Common myeloid progenitor, CD34-positive (primary cell): ENCODE results near the gene NCOA3.
"Not testable (repeated sequence)": the region's sequence is repeated elsewhere in the genome, so short reads cannot be mapped to it uniquely, and the experiment has no call there.

Source experiments
- CTCF ChIA-PET: fragments of 350-600 bp; sonication (Branson Sonifier 250); formaldehyde crosslinking; loops from one replicate; lab custom pipeline; 2021; ENCODE audit warnings: antibody characterized with exemption; lab: Charles Lee
- POLR2A ChIA-PET: fragments of 350-600 bp; sonication (Branson Sonifier 250); formaldehyde crosslinking; loops from one replicate; lab custom pipeline; 2021; ENCODE audit warnings: antibody characterized with exemption; lab: Charles Lee
- DNase-seq, 3 donors: peaks; one replicate each; pipeline versions ENCODE4 v3.0.0 to v3.0.0-alpha.2; 2013
- H3K27ac ChIP-seq, 2 experiments: 1 replicate in 1 of 2; 2 replicates in 1 of 2; pipeline ENCODE4 v1.7.0; 2013; ENCODE audit warnings: inconsistent platforms in 2 of 2, low read length in 2 of 2, mild to moderate bottlenecking in 2 of 2, low read depth in 1 of 2, moderate library complexity in 1 of 2; ENCODE audit not compliant: severe bottlenecking in 2 of 2, insufficient read depth in 1 of 2, poor library complexity in 1 of 2
- H3K27me3 ChIP-seq, 5 experiments: replicated peaks in 2 of 5; 1 replicate in 3 of 5; 2 replicates in 2 of 5; pipeline versions ENCODE4 v1.6.1 to v1.7.0; 2013; ENCODE audit warnings: low read length in 4 of 5, mild to moderate bottlenecking in 2 of 5, moderate library complexity in 2 of 5, inconsistent platforms in 1 of 5; ENCODE audit not compliant: insufficient read depth in 5 of 5, control insufficient read depth in 4 of 5
- H3K36me3 ChIP-seq, 4 experiments: 1 replicate in 2 of 4; 2 replicates in 2 of 4; pipeline versions ENCODE4 v1.6.1 to v1.7.0; 2013; ENCODE audit warnings: low read length in 3 of 4, control low read depth in 1 of 4, mild to moderate bottlenecking in 1 of 4; ENCODE audit not compliant: control insufficient read depth in 4 of 4, insufficient read depth in 4 of 4
- H3K4me1 ChIP-seq, 4 experiments: 1 replicate in 3 of 4; 2 replicates in 1 of 4; pipeline versions ENCODE4 v1.6.1 to v1.7.1; 2013; ENCODE audit warnings: low read length in 3 of 4, mild to moderate bottlenecking in 3 of 4, control low read depth in 1 of 4, inconsistent platforms in 1 of 4, moderate library complexity in 1 of 4; ENCODE audit not compliant: control insufficient read depth in 4 of 4, insufficient read depth in 4 of 4; ENCODE audit errors: control extremely low read depth in 1 of 4
- H3K4me3 ChIP-seq, 7 experiments: 1 replicate in 4 of 7; 2 replicates in 3 of 7; pipeline versions ENCODE4 v1.5.1 to v1.7.0; 2013; ENCODE audit warnings: mild to moderate bottlenecking in 7 of 7, low read length in 6 of 7, moderate library complexity in 6 of 7, inconsistent platforms in 2 of 7, low read depth in 2 of 7, control low read depth in 1 of 7; ENCODE audit not compliant: insufficient read depth in 4 of 7, control insufficient read depth in 1 of 7; ENCODE audit errors: extremely low read depth in 1 of 7
- H3K9me3 ChIP-seq, 5 experiments: 1 replicate in 4 of 5; 2 replicates in 1 of 5; pipeline versions ENCODE4 v1.6.1 to v1.7.1; 2013; ENCODE audit warnings: low read length in 4 of 5, mild to moderate bottlenecking in 2 of 5, inconsistent platforms in 1 of 5, low read depth in 1 of 5, moderate library complexity in 1 of 5; ENCODE audit not compliant: control insufficient read depth in 4 of 5, insufficient read depth in 2 of 5; ENCODE audit errors: control extremely low read depth in 1 of 5
- WGBS: methylation state at CpG from one replicate; pipeline ENCODE4 v1.1.5; 2013; ENCODE audit not compliant: insufficient coverage; 5-methylcytosine and 5-hydroxymethylcytosine counted together

Gene NCOA3

GRCh38 chr20:47552996-47553395, 51.3 kb downstream of the NCOA3 start:
- ChIA-PET POLR2A (no interaction called here), CTCF (no interaction called here)
- WGBS = 95% methylated on average over 8 of the region's 9 CpGs
- DNase-seq = no peak
- H3K27ac ChIP-seq = no peak overlapping the region
- peaks cover 0 to 3% (median 0%) of the 10 kb centered on the region in 4 experiments for H3K36me3 ChIP-seq
- no peaks in the 10 kb centered on the region for H3K4me1 ChIP-seq
- H3K9me3 ChIP-seq = peaks cover 0 to 2% (median 0%) of the 10 kb centered on the region in 5 experiments
- H3K4me3 ChIP-seq = no peak overlapping the region
- no peaks in the 10 kb centered on the region for H3K27me3 ChIP-seq

GRCh38 chr20:47553594-47554235, 52.0 kb downstream of the NCOA3 start:
- H3K36me3 ChIP-seq, DNase-seq, CTCF ChIA-PET, H3K27ac ChIP-seq, H3K9me3 ChIP-seq, H3K4me3 ChIP-seq, H3K27me3 ChIP-seq, POLR2A ChIA-PET, H3K4me1 ChIP-seq: not testable (repeated sequence)
- no CpG with 5 or more reads among the region's 8 CpGs for WGBS

- H3K27me3 ChIP-seq, H3K4me3 ChIP-seq, H3K36me3 ChIP-seq, H3K27ac ChIP-seq, H3K9me3 ChIP-seq, POLR2A ChIA-PET, H3K4me1 ChIP-seq, CTCF ChIA-PET, DNase-seq: not testable (repeated sequence)
These were observed 52.6 kb downstream of the NCOA3 start for GRCh38 chr20:47554283-47554682.

- DNase-seq = no peak
- no peak overlapping the region for H3K27ac ChIP-seq
- H3K27me3 ChIP-seq = no peaks in the 10 kb centered on the region
- H3K36me3 ChIP-seq = no peaks in the 10 kb centered on the region
- ChIA-PET POLR2A (no interaction called here), CTCF (interaction anchor here (1.2 kb wide), 1 partner anchor 55 kb away, joined by 3 read pairs; the partner anchor contains the start of gene NCOA3)
- no CpG with 5 or more reads among the region's 2 CpGs for WGBS
- H3K4me1 ChIP-seq = no peaks in the 10 kb centered on the region
- peaks cover 0 to 2% (median 0%) of the 10 kb centered on the region in 5 experiments for H3K9me3 ChIP-seq
- H3K4me3 ChIP-seq = no peak overlapping the region
These were observed 55.5 kb downstream of the NCOA3 start for GRCh38 chr20:47557218-47557617.

GRCh38 chr20:47557791-47558190, 56.1 kb downstream of the NCOA3 start:
- H3K4me3 ChIP-seq = no peak overlapping the region
- 94% methylated on average over 6 of the region's 7 CpGs for WGBS
- ChIA-PET POLR2A (no interaction called here), CTCF (interaction anchor here (1.7 kb wide), 1 partner anchor 63 kb away, joined by 4 read pairs; no protein-coding TSS in a partner anchor)
- DNase-seq = no peak
- no peaks in the 10 kb centered on the region for H3K27me3 ChIP-seq
- H3K4me1 ChIP-seq = no peaks in the 10 kb centered on the region
- H3K36me3 ChIP-seq = no peaks in the 10 kb centered on the region
- H3K9me3 ChIP-seq = peaks cover 0 to 2% (median 0%) of the 10 kb centered on the region in 5 experiments
- no peak overlapping the region for H3K27ac ChIP-seq

- peaks cover 0 to 2% (median 0%) of the 10 kb centered on the region in 5 experiments for H3K9me3 ChIP-seq
- CTCF ChIA-PET = interaction anchor here (1.4 to 1.7 kb wide), 2 partner anchors 16 to 63 kb away, joined by 3 to 4 read pairs; no protein-coding TSS in a partner anchor
- H3K4me1 ChIP-seq = no peaks in the 10 kb centered on the region
- POLR2A ChIA-PET = no interaction called here
- no peak overlapping the region for H3K27ac ChIP-seq
- DNase-seq = no peak
- H3K4me3 ChIP-seq = no peak overlapping the region
- H3K27me3 ChIP-seq = no peaks in the 10 kb centered on the region
- H3K36me3 ChIP-seq = no peaks in the 10 kb centered on the region
- 97% methylated on average over 9 of the region's 10 CpGs for WGBS
These were observed 56.8 kb downstream of the NCOA3 start for GRCh38 chr20:47558295-47559066.

GRCh38 chr20:47559141-47559540, 57.5 kb downstream of the NCOA3 start:
- H3K4me3 ChIP-seq = no peak overlapping the region

More at GRCh38 chr20:47559141-47559540, 57.5 kb downstream of the NCOA3 start:
- no peak for DNase-seq
- no peaks in the 10 kb centered on the region for H3K36me3 ChIP-seq
- H3K4me1 ChIP-seq = no peaks in the 10 kb centered on the region
- H3K27ac ChIP-seq = no peak overlapping the region
- H3K27me3 ChIP-seq = no peaks in the 10 kb centered on the region
- CTCF ChIA-PET = interaction anchor here (1.4 to 1.7 kb wide), 2 partner anchors 16 to 62 kb away, joined by 3 to 4 read pairs; no protein-coding TSS in a partner anchor
- H3K9me3 ChIP-seq = peaks cover 0 to 2% (median 0%) of the 10 kb centered on the region in 5 experiments
- POLR2A ChIA-PET = no interaction called here
